Right ventricle myocardium inferior (tissue), 1 donor: ENCODE results near the gene PAK1IP1. TPM values are rescaled to one million over a fixed set of nuclear protein-coding genes. Genes with fewer than 3 reads are reported as not detected.
"Not testable (repeated sequence)": the region's sequence is repeated elsewhere in the genome, so short reads cannot be mapped to it uniquely, and the experiment has no call there.

Source experiments
- ATAC-seq: fragments of 200-7000 bp; cut with Tn5 transposase; one replicate; pipeline ENCODE4 v1.9.1; 2020; ENCODE audit warnings: mild to moderate bottlenecking, moderate library complexity
- DNase-seq: peaks from one replicate; pipeline ENCODE4 v3.0.0; 2021; ENCODE audit errors: missing footprints
- intact Hi-C: fragments of 100-400 bp; cut with DNase I; formaldehyde crosslinking; loops from one replicate; pipeline ENCODE4 v1.11.0; 2022
- total RNA-seq: library from RNA; stranded (reverse); fragmentation: NEBNext Ultra II Directional; extraction: Animal tissue kit (Norgen Biotek cat#: 25700); gene quantifications from one replicate; pipeline ENCODE4 v1.2.1, GENCODE V29; 2021
- donor health status: DM: no; HTN: yes; CAD: no; lungs with severe emphysema.

The PAK1IP1 gene
- total RNA-seq, 1 donor from 2014 or later: 11.5 TPM

DNA sequence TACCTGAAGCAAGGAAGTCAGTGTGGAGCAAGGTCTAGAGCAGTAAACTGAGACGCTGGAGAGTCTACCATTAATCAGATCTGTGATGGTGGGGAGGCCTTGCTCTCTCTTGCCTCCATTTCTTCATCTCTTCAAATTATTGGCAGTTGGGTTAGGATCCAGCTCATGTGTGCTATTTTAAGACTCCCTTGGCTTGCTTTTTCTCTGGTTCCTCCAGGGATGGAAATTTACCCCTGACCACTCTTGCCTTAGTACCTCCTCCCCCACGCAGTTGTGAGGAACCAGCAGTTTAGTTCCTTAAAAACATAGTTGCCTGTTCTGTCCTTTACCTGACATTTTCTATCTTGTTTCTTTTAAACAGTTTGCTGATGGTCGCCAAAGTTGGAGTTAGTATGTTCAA lies 35.5 kb downstream of the PAK1IP1 start:
- intact Hi-C loops: no loop called here
- peak; percentile 53 for ATAC-seq
- no peak for DNase-seq

DNA sequence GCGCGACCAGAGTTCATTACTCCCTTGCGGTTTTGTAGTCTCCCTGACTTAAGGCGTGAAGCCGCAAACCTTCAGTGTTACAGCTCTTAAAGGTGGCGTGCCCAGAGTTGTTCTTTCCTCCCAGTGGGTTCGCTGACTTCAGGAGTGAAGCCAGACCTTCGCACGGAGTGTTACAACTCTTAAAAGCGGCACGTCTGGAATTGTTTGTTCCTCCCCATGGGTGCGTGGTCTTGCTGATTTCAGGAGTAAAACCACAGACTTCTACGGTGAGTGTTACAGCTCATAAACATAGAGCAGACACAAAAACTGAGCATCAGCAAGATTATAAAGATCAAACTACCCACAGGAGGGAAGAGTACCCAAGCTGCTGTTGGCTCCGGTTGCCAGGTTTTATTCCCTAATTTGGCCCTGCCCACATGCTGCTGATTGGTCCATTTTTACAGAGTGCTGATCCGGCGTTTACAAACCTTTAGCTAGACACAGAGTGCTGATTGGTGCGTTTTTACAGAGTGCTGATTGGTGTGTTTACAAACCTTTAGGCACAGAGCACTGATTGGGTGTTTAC lies 38.5 kb downstream of the PAK1IP1 start:
- DNase-seq (no peak), ATAC-seq (no peak)
- intact Hi-C loops: no loop called here

DNA sequence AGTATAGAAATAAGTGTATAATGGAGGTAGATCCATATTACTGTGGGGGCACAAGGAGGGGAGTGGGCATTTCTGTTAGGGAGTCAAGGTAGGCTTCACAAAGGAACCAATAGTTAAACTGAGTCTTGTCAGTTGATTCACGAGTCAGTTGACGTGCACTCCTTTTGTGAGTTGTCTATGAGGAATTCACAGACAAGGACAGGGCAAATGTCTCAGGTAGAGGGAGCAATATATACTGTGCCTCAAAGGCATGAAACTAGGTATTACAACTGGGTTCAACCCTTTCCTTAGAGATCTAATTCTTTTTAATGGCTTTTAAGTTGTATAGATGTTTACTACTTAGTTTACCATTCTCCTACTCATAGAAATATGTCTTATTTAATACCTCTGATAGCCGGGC lies 39.1 kb downstream of the PAK1IP1 start:
- ATAC-seq (no peak), DNase-seq (no peak)
- intact Hi-C loops: no loop called here

DNA sequence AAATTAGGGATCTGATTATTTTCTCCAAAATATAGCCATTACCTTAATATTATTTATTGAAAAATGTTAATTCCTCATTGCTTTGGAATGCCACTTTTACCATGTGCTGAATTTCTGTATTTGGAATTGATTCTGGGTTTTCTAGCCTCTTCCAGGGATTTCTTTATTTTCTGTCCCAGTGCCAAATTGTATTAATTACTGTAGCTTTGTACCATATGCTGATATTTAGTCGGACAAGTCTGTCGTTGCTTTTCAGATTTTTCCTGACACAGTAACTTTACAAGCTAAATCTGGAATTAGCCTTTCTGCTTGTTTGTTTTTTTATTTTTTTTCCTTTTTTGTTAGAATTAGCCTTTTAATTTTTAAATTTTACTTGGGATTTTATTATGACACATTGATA lies 42.0 kb downstream of the PAK1IP1 start:
- intact Hi-C loops: no loop called here
- ATAC-seq (no peak), DNase-seq (no peak)

DNA sequence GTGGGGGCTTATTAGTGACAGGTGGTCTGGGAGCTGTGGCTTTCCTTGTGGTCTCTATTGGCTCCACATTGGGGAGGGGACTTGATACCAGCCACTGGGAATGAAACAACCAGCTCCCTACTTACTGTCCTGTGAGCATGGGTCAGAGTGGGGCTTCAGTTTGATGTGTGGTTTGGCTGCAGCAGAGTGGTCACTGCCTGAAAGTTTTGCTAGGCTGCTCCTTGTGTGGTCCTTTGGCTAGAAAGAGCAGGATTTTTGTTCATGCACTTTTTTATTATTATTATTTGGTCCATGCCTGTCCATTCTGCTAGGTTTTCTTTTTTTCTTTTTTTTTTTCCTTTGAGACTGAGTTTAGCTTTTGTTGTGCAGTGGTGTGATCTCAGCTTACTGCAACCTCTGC lies 45.3 kb downstream of the PAK1IP1 start:
- DNase-seq (no peak), ATAC-seq (no peak)
- intact Hi-C loops: no loop called here

DNA sequence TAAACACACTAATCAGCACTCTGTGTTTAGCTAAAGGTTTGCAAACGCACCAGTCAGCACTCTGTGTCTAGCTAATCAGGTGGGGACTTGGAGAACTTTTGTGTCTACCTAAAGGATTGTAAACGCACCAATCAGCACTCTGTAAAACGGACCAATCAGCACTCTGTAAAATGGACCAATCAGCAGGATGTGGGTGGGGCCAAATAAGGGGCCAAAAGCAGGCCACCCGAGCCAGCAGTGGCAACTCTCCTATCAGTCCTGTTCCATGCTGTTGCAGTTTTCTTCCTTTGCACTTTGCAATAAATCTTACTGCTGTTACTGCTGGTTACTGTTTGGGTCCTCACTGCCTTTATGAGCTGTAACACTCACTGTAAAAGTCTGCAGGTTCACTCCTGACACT lies 46.9 kb downstream of the PAK1IP1 start:
- intact Hi-C loops, DNase-seq, ATAC-seq: not testable (repeated sequence)

DNA sequence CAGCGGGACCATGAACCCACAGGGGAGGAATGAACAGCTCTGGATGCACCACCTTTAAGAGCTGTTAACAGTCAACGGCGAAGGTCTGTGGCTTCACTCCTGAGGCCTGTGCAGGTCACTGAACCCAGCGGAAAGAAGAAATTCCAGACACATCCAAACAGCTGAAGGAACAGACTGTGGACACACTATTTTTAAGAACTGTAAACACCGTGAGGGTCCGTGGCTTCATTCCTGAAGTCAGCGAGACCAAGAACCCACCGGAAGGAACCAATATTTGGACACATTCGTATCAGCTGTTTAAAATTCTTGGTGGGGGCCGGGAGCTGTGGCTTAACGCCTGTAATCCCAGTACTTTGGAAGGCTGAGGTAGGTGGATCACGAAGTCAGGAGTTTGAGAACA lies 47.5 kb downstream of the PAK1IP1 start:
- no peak for DNase-seq
- intact Hi-C loops: no loop called here
- ATAC-seq: no peak

DNA sequence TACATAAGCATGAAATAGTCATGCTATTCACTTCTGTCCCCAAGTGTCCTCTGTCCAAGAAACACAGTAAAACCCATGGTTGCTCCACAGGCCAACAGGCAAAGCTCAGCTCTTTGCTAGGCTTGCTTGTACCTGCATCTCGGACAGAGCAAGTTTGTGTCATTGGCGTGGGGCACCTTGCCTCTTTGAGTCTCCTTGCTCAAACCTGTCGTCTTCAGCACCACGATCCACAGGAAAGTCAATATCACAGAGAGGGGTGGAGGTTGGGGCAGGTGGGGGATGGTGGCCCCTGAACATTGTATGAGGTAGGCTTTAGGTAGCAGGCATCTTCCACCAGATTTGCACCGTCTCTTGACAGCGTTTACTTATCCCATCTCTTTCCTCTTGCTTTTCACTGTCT lies 48.7 kb downstream of the PAK1IP1 start:
- no peak for ATAC-seq
- intact Hi-C loops: no loop called here
- DNase-seq: no peak

DNA sequence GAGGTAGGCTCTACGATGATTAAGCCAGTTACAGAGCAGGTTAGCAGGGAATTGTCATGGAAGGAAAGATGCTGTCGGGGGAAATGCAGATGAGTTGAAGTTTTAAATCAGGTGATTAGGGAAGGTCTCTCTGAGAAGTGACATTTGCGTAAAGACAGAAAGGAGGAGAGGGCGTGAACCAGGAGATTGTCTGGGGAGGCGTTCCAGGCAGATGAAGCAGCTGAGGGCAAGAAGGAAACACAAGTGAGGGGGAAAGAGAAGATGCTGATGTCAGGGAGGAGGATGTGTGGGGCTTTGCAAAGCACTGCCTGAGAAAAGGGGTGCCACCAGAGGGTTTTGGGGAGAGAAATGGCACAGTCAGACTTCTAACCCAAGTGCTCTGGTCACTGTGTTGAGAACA lies 50.3 kb downstream of the PAK1IP1 start:
- intact Hi-C loops: no loop called here
- ATAC-seq (no peak), DNase-seq (no peak)

DNA sequence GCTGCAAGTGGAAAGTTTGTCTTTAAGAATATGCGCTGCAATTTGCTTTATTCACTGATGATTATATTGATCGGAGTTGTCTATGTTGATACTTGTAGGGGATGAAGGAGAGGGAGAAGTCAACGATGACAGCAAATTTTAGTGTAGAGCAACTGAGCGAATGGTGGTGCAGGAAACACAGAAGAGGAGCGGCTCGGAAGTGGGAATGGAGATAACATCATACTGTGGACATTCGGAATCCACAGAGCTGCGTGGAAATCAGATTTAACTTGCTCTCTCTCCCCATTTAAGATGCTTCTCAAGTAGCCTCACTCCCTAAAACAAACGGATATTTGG lies 52.1 kb downstream of the PAK1IP1 start:
- ATAC-seq: no peak
- intact Hi-C loops: loop anchor here (1.0 to 2.0 kb wide), 3 partner anchors 25 to 236 kb away; partner anchors contain the start of genes C6orf52 and PAK1IP1
- no peak for DNase-seq

DNA sequence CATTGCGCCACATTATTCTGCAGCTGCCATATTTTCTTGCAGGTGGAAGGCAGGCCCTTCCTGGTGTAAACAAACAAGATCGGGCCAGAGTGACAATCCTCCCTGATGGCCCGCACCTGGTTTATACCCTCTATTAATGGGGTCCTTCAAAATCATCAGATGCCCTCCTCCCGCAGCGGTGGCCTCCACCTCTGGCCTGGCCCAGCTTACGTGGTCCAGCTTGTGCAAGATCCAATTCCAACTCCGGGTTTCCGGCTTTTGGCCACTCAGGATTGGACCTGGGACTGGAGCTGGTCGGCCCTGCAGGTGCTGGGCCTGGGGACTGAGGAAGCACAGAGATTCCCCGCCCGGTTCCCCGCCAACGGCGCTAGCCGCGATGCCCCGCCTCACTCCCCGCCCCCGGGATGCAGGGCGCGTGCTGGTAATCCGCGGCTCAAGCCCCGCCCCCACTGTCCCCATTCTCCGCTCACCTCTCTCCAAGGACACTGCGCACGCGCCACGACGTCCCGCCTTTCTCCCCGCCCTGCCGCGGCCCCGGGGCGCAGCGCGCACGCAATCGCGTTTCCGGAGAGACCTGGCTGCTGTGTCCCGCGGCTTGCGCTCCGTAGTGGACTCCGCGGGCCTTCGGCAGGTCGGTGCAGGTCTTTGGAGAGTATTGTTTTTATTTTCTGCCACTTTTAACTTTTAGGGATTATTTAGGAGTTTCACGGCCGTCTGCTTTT lies 52.6 kb downstream of the PAK1IP1 start, which contains the start of gene TMEM14B:
Gene TMEM14B (plus strand): TSS at position 555 of the 722 bp plus-strand sequence. CDS start 1,441 bp downstream, outside the sequence.
- intact Hi-C loops: loop anchor here (1.0 to 2.0 kb wide), 3 partner anchors 25 to 236 kb away; partner anchors contain the start of genes C6orf52 and PAK1IP1
- DNase-seq (peak; percentile 100), ATAC-seq (peak; percentile 99)

DNA sequence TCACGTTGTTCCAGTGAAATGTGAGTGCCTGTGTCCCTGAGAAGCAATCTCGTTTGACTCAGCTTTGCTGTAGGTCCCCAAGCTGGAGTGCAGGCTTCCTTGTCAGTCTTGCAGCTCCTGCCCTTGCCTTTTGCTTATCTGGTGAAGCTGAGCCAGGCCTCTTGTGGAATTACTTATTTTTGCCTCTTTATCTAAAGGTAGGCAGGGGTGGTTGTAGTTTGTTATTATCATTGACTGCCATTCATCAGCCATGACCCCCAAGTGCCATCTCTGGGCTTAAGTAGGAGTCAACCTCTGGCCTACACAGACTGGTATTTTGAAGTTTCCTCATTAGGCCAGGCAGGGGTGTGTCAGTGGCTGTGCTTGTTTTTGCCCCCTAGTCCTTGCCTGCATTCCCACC lies 55.0 kb downstream of the PAK1IP1 start:
- intact Hi-C loops: no loop called here

DNA sequence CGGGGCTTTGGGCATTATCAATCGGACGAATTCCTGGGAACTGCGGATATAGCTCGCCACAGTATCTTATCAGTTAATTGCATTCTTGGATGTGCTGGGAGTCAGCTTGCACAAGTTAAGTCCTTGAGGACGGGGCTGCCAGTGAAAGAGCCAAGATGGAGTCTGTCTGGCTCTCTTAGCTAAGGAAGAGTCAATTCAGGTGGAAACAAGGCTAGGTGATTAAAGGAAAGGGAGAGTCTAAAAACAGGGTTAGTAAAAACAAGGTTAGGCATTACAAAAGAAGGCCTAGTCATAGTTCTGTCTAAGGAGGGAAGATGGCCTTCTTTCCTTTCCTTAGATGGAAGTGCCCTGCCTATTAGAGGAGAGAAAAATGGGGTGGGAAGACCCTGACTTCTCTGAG lies 55.8 kb downstream of the PAK1IP1 start:
- ATAC-seq, intact Hi-C loops, DNase-seq: not testable (repeated sequence)

More for the DNA sequence above, 55.0 kb downstream of the PAK1IP1 start:
- DNase-seq: no peak
- ATAC-seq: no peak

DNA sequence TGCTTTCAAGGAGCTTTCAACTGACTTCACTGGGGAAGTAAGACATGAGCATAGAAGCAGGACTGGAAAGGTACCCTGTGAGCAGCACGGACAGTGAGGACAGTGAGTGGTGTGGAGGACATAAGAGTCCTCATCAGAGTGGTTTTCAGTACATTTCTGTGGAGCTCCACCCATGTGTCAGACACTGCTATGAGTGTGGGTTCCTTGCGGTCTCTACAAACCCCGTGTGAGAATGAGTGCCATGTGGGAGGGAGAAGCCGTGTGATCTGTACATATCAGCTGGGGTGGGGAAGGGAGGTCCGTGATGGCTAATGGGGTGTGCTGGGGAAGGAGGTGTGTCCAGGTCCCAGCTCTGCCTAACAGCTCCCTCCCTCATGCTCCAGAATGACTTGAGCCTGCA lies 57.0 kb downstream of the PAK1IP1 start:
- ATAC-seq, intact Hi-C loops, DNase-seq: not testable (repeated sequence)

DNA sequence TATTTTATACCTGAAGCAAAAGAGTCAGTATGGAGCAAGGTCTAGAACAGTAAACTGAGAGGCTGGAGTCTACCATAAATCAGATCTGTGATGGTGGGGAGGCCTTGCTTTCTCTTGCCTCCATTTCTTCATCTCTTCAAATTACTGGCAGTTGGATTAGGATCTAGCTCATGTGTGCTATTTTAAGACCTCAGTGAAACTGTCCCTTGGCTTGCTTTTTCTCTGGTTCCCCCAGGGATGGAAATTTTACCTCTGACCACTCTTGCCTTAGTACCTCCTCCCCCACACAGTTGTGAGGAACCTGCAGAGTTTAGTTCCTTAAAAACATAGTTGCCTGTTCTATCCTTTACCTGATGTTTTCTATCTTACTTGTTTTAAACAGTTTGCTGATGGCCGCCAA lies 61.3 kb downstream of the PAK1IP1 start:
- ATAC-seq (no peak), DNase-seq (no peak)
- intact Hi-C loops: no loop called here

Other genes with a start within 250 kb of the PAK1IP1 start
- gene GCNT2, start 173.6 kb upstream of the PAK1IP1 start, total RNA-seq: 51.9 TPM
- 0.49 TPM for gene C6orf52, start 356 bp upstream of the PAK1IP1 start, total RNA-seq
- 120 TPM for gene TMEM14C, start 28.1 kb downstream of the PAK1IP1 start, total RNA-seq
- 106 TPM for gene TMEM14B, start 52.8 kb downstream of the PAK1IP1 start, total RNA-seq
- gene MAK, start 143.6 kb downstream of the PAK1IP1 start, total RNA-seq: not detected
- gene GCM2, start 187.1 kb downstream of the PAK1IP1 start, total RNA-seq: not detected
- gene SYCP2L, start 192.1 kb downstream of the PAK1IP1 start, total RNA-seq: 0.92 TPM